CD4-positive, CD25-positive, alpha-beta regulatory T cell (primary cell): ENCODE measurements around the gene MED14. TPM values are rescaled to one million over a fixed set of nuclear protein-coding genes. Genes with fewer than 3 reads are reported as not detected.

ENCODE experiments used
- ATAC-seq, 2 donors: fragments of 150-1000 bp; cut with Tn5 transposase; one replicate each; pipeline ENCODE4 v1.10.0; 2021; ENCODE audit warnings: low read depth in 2 of 2, moderate number of reproducible peaks in 2 of 2, moderate library complexity in 1 of 2
- DNase-seq, 3 donors: peaks; one replicate each; pipeline versions ENCODE4 v3.0.0 to v3.0.0-alpha.2; 2012 to 2022; ENCODE audit warnings: mixed read lengths in 1 of 3
- H3K27ac ChIP-seq: one replicate; pipeline ENCODE4 v1.7.0; 2013; ENCODE audit warnings: mild to moderate bottlenecking, low read length; ENCODE audit not compliant: insufficient read depth, poor library complexity, severe bottlenecking
- H3K27me3 ChIP-seq: one replicate; pipeline ENCODE4 v1.7.0; 2013; ENCODE audit warnings: low read length; ENCODE audit not compliant: control insufficient read depth, insufficient read depth
- H3K36me3 ChIP-seq: one replicate; pipeline ENCODE4 v1.7.0; 2013; ENCODE audit warnings: mild to moderate bottlenecking, low read length, moderate library complexity; ENCODE audit not compliant: control insufficient read depth, insufficient read depth
- H3K4me1 ChIP-seq: 2 replicates; pipeline ENCODE4 v1.7.0; 2013; ENCODE audit warnings: mild to moderate bottlenecking, low read length; ENCODE audit not compliant: insufficient read depth, control insufficient read depth, poor library complexity, severe bottlenecking
- H3K4me3 ChIP-seq: one replicate; pipeline ENCODE4 v1.7.0; 2013; ENCODE audit warnings: low read depth, mild to moderate bottlenecking, low read length, moderate library complexity
- H3K9me3 ChIP-seq, 2 experiments: 1 replicate in 1 of 2; 2 replicates in 1 of 2; pipeline ENCODE4 v1.7.0; 2013; ENCODE audit warnings: low read length in 2 of 2, mild to moderate bottlenecking in 1 of 2, moderate library complexity in 1 of 2; ENCODE audit not compliant: control insufficient read depth in 2 of 2
- H3K27ac Mint-ChIP-seq, 3 donors: one replicate each; pipeline ENCODE4 v1.8.0; 2020 to 2022; ENCODE audit warnings: mild to moderate bottlenecking in 3 of 3, mixed read lengths in 3 of 3, moderate library complexity in 2 of 3
- H3K27me3 Mint-ChIP-seq: one replicate; pipeline ENCODE4 v1.8.0; 2022; ENCODE audit warnings: mild to moderate bottlenecking, mixed read lengths
- H3K36me3 Mint-ChIP-seq: one replicate; pipeline ENCODE4 v1.8.0; 2020; ENCODE audit warnings: mixed read lengths
- H3K4me1 Mint-ChIP-seq, 4 donors: one replicate each; pipeline ENCODE4 v1.8.0; 2020 to 2022; ENCODE audit warnings: mixed read lengths in 4 of 4, mild to moderate bottlenecking in 1 of 4
- H3K4me3 Mint-ChIP-seq, 4 donors: one replicate each; pipeline ENCODE4 v1.8.0; 2020 to 2022; ENCODE audit warnings: mild to moderate bottlenecking in 4 of 4, mixed read lengths in 4 of 4, moderate library complexity in 3 of 4
- H3K9me3 Mint-ChIP-seq, 7 donors: one replicate each; pipeline ENCODE4 v1.8.0; 2020 to 2022; ENCODE audit warnings: mixed read lengths in 7 of 7, mild to moderate bottlenecking in 3 of 7, moderate library complexity in 2 of 7
- polyA plus RNA-seq, 4 donors: library from polyadenylated mRNA; unstranded; fragments of 300-500 nt; fragmentation: Illumina TruSeq; gene quantifications; one replicate each; pipeline ENCODE4 v1.2.3, GENCODE V29; 2021
- total RNA-seq: library from RNA; stranded (reverse); gene quantifications from one replicate; pipeline ENCODE4 v1.2.3, GENCODE V29; 2022

MED14 gene
- total and polyA plus RNA-seq, 5 donors from 2014 or later: 3.1 to 44.2 (median 6.2) TPM

- no peak for DNase-seq
- Mint-ChIP-seq H3K27ac (no peak overlapping the region), H3K4me1 (peaks cover 0 to 26% (median 9%) of the 10 kb centered on the region in 4 donors), H3K27me3 (no peaks in the 10 kb centered on the region), H3K9me3 (no peaks in the 10 kb centered on the region), H3K36me3 (peaks cover 58% of the 10 kb centered on the region), H3K4me3 (no peak overlapping the region)
- no peaks in the 10 kb centered on the region for H3K27me3 ChIP-seq
- H3K9me3 ChIP-seq: no peaks in the 10 kb centered on the region
- H3K4me1 ChIP-seq: no peaks in the 10 kb centered on the region
- H3K27ac ChIP-seq: no peak overlapping the region
- H3K4me3 ChIP-seq: no peak overlapping the region
- peaks cover 32% of the 10 kb centered on the region for H3K36me3 ChIP-seq
- ATAC-seq: no peak
These were observed 48.2 kb downstream of the MED14 start for GRCh38 chrX:40687169-40687568.

- Mint-ChIP-seq H3K4me1 (peaks cover 0 to 26% (median 9%) of the 10 kb centered on the region in 4 donors), H3K4me3 (no peak overlapping the region), H3K36me3 (peaks cover 54% of the 10 kb centered on the region), H3K27me3 (no peaks in the 10 kb centered on the region), H3K9me3 (no peaks in the 10 kb centered on the region), H3K27ac (peak overlapping the region in 1 of 3 donors; percentile 82)
- no peak for ATAC-seq
- peak in 1 of 3 donors; percentile 26 for DNase-seq
- Histone ChIP-seq H3K27me3 (no peaks in the 10 kb centered on the region), H3K9me3 (no peaks in the 10 kb centered on the region), H3K4me3 (no peak overlapping the region), H3K36me3 (peaks cover 39% of the 10 kb centered on the region), H3K27ac (no peak overlapping the region), H3K4me1 (no peaks in the 10 kb centered on the region)
These were observed 49.9 kb downstream of the MED14 start for GRCh38 chrX:40685362-40685918.

GRCh38 chrX:40684092-40684491 is 51.2 kb downstream of the MED14 start:
- Histone ChIP-seq H3K27me3 (no peaks in the 10 kb centered on the region), H3K4me1 (no peaks in the 10 kb centered on the region), H3K27ac (no peak overlapping the region), H3K36me3 (peaks cover 42% of the 10 kb centered on the region), H3K9me3 (no peaks in the 10 kb centered on the region), H3K4me3 (no peak overlapping the region)
- Mint-ChIP-seq H3K27me3 (no peaks in the 10 kb centered on the region), H3K27ac (no peak overlapping the region), H3K9me3 (no peaks in the 10 kb centered on the region), H3K36me3 (peaks cover 61% of the 10 kb centered on the region), H3K4me1 (peaks cover 0 to 26% (median 9%) of the 10 kb centered on the region in 4 donors), H3K4me3 (no peak overlapping the region)
- ATAC-seq (no peak), DNase-seq (no peak)

- H3K4me1 ChIP-seq: no peaks in the 10 kb centered on the region
- no peak overlapping the region for H3K4me3 Mint-ChIP-seq
- ATAC-seq (no peak), DNase-seq (peak in 1 of 3 donors; percentile 15)
- H3K27ac ChIP-seq: no peak overlapping the region
- no peaks in the 10 kb centered on the region for H3K27me3 ChIP-seq
- H3K36me3 ChIP-seq: peaks cover 35% of the 10 kb centered on the region
- no peaks in the 10 kb centered on the region for H3K9me3 ChIP-seq
- H3K27me3 Mint-ChIP-seq: no peaks in the 10 kb centered on the region
- peaks cover 3 to 27% (median 10%) of the 10 kb centered on the region in 4 donors for H3K4me1 Mint-ChIP-seq
- H3K9me3 Mint-ChIP-seq: no peaks in the 10 kb centered on the region
- H3K27ac Mint-ChIP-seq: peak overlapping the region in 1 of 3 donors; percentile 47
- no peak overlapping the region for H3K4me3 ChIP-seq
- H3K36me3 Mint-ChIP-seq: peaks cover 62% of the 10 kb centered on the region
These were observed 52.1 kb downstream of the MED14 start for GRCh38 chrX:40683245-40683644.

GRCh38 chrX:40671126-40671525 is 64.2 kb downstream of the MED14 start:
- Mint-ChIP-seq H3K27me3 (no peaks in the 10 kb centered on the region), H3K36me3 (peaks cover 61% of the 10 kb centered on the region), H3K27ac (peak overlapping the region in 1 of 3 donors; percentile 4), H3K9me3 (no peaks in the 10 kb centered on the region), H3K4me1 (no peaks in the 10 kb centered on the region), H3K4me3 (no peak overlapping the region)
- DNase-seq: no peak
- Histone ChIP-seq H3K27ac (no peak overlapping the region), H3K9me3 (no peaks in the 10 kb centered on the region), H3K27me3 (no peaks in the 10 kb centered on the region), H3K4me3 (no peak overlapping the region), H3K4me1 (no peaks in the 10 kb centered on the region), H3K36me3 (peaks cover 73% of the 10 kb centered on the region)
- ATAC-seq: no peak

- no peak overlapping the region for H3K27ac Mint-ChIP-seq
- H3K4me3 ChIP-seq: no peak overlapping the region
- H3K9me3 ChIP-seq: no peaks in the 10 kb centered on the region
- no peaks in the 10 kb centered on the region for H3K4me1 ChIP-seq
- H3K27me3 Mint-ChIP-seq: no peaks in the 10 kb centered on the region
- peaks cover 0 to 7% (median 0%) of the 10 kb centered on the region in 4 donors for H3K4me1 Mint-ChIP-seq
- H3K27me3 ChIP-seq: no peaks in the 10 kb centered on the region
- H3K9me3 Mint-ChIP-seq: no peaks in the 10 kb centered on the region
- no peak for DNase-seq
- no peak overlapping the region for H3K4me3 Mint-ChIP-seq
- peaks cover 60% of the 10 kb centered on the region for H3K36me3 ChIP-seq
- H3K27ac ChIP-seq: no peak overlapping the region
- no peak for ATAC-seq
- H3K36me3 Mint-ChIP-seq: peaks cover 64% of the 10 kb centered on the region
These were observed 71.3 kb downstream of the MED14 start for GRCh38 chrX:40663880-40664630.

GRCh38 chrX:40663078-40663740 is 72.1 kb downstream of the MED14 start:
- no peaks in the 10 kb centered on the region for H3K27me3 ChIP-seq
- no peaks in the 10 kb centered on the region for H3K27me3 Mint-ChIP-seq
- DNase-seq (no peak), ATAC-seq (no peak)
- H3K27ac Mint-ChIP-seq: peak overlapping the region in 2 of 3 donors; percentile 17 to 82
- H3K4me1 ChIP-seq: no peaks in the 10 kb centered on the region
- no peak overlapping the region for H3K4me3 ChIP-seq
- peaks cover 0 to 7% (median 0%) of the 10 kb centered on the region in 4 donors for H3K4me1 Mint-ChIP-seq
- no peaks in the 10 kb centered on the region for H3K9me3 Mint-ChIP-seq
- H3K36me3 Mint-ChIP-seq: peaks cover 57% of the 10 kb centered on the region
- no peak overlapping the region for H3K27ac ChIP-seq
- no peak overlapping the region for H3K4me3 Mint-ChIP-seq
- H3K36me3 ChIP-seq: peaks cover 54% of the 10 kb centered on the region
- no peaks in the 10 kb centered on the region for H3K9me3 ChIP-seq
